Liver (tissue), 3 donors: Measurements from ENCODE around the gene COL20A1.

Experiments used
- CTCF ChIP-seq: fragments of 150-350 bp; IDR thresholded peaks from 2 replicates; pipeline ENCODE4 v1.5.1; 2017; ENCODE audit warnings: improper control_type of control experiment, low read depth, low read length; ENCODE audit not compliant: missing input control
- FOXA2 ChIP-seq: IDR thresholded peaks from 2 replicates; pipeline ENCODE4 v1.6.1; 2016; ENCODE audit warnings: antibody characterized with exemption
- JUND ChIP-seq, 2 donors: IDR thresholded peaks; 2 replicates each; pipeline ENCODE4 v1.6.1; 2016; ENCODE audit warnings: antibody characterized with exemption in 2 of 2
- SP1 ChIP-seq: IDR thresholded peaks from 2 replicates; pipeline ENCODE4 v1.6.1; 2018; ENCODE audit warnings: antibody characterized with exemption, mild to moderate bottlenecking
- YY1 ChIP-seq: IDR thresholded peaks from 2 replicates; pipeline ENCODE4 v1.6.1; 2016; ENCODE audit warnings: antibody characterized with exemption, mild to moderate bottlenecking
- donor health status: healthy.
- donor health status: healthy.

- TF ChIP-seq CTCF (no peak), FOXA2 (no peak), YY1 (no peak), JUND (IDR thresholded peaks at IDR 0.05) (no peak), SP1 (no peak)
Observed at GRCh38 chr20:63311833-63312243, 18.9 kb downstream of the COL20A1 start.
